ENCODE results near the gene MINAR2.

Gene MINAR2

DNA sequence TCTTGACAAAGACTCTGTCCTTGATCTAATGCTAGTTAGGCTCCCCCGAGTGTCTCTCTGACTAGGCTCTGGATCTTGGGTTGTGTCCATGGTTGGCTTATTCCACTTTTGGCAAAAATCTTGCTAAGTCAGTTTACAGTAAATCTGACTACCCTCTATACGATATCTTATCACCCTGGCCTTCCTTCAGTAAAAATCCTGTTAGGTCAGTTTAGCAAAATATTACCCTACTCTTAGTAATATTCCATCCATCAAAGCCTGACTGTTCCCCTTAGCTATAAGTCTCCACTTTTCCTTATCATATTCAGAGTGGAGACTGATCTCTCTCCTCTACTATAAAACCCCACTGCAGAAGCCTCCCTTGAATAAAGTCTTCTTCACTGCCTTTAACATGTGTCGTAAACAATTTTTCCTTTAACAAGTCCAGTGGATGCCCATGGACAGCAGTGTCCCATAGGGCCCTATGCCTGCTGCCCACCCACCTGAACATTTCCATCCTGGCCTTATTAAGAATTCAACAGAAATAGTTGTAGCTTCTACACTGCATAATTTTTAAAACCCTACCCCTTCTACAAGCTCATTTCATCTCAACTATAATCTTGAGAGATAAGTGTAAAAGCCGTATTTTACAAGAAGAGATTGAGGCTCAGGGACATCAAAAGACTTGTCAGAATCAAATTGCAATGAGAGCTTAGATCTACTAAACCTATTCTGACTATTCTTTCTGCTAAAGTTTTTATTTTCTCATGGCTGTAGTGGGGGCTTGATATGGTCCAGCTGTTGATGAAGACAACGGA is 22.3 kb downstream of the MINAR2 start:
- TF ChIP-seq, protein P1, sequence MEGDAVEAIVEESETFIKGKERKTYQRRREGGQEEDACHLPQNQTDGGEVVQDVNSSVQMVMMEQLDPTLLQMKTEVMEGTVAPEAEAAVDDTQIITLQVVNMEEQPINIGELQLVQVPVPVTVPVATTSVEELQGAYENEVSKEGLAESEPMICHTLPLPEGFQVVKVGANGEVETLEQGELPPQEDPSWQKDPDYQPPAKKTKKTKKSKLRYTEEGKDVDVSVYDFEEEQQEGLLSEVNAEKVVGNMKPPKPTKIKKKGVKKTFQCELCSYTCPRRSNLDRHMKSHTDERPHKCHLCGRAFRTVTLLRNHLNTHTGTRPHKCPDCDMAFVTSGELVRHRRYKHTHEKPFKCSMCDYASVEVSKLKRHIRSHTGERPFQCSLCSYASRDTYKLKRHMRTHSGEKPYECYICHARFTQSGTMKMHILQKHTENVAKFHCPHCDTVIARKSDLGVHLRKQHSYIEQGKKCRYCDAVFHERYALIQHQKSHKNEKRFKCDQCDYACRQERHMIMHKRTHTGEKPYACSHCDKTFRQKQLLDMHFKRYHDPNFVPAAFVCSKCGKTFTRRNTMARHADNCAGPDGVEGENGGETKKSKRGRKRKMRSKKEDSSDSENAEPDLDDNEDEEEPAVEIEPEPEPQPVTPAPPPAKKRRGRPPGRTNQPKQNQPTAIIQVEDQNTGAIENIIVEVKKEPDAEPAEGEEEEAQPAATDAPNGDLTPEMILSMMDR (IDR thresholded peaks at IDR 0.05; ENCODE audit: insufficient read depth, missing control alignments) = no peak
- FAIRE-seq = no peak
- no peak for DNase-seq (ENCODE audit: insufficient read length, low spot score)

DNA sequence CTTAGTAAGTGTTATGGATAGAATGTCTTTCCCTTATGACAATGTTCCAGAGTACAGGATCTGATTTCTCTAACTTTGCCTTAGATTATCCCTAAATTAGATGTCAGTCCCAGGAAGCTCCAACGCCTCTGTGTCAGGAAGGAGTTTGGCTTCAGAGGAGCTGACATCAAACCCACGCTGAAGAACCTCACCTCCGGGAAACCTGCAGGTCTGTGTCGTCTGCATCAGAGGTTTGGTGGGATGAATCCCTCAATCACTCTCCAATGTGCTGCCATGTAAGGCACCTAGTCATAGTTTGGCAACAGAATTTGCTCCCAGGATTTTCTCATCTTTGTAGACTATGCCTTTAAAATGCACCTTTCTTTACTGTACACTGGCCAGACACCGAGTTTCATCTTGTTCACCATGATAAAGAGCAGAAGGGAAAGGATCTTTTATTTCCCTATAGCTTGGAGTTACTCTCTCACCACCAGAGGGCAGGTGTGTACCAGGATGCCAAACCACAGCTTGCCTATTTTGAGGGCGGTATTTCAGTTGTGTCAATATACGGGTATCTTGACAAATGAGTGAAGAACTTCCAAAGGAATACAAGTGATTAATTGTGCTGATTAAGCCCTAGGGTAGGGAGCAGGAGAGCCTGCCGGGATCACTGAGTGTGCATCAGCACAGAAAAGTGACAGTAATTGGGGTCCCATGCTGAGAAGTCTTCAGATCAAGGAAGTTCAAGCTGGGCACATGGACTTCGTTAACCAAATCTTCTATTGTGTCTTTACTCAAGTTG is 23.4 kb downstream of the MINAR2 start:
- peak; percentile 95 for FAIRE-seq
- TF ChIP-seq, protein P1 (IDR thresholded peaks at IDR 0.05; ENCODE audit: insufficient read depth, missing control alignments) = peak; percentile 79
- peak; percentile 24 for DNase-seq (ENCODE audit: insufficient read length, low spot score)

DNA sequence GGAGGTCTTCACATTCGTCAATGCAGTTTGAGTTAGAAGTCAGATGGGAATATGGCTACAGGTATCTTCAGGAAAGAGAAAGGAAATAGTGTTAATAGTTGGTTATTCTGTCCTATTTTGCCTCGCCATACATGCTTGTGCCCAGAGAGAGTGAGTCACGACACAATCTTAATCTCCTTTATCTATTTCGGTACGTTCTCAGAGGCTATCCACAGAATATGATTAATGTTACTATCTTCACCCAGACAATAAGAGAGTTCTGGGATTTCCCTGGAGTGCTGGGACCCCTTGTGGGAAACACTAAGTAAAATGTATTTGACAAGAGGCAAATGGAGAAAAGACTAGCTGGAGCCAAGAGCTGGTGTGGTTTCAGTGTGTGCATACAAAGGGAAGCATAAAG is 25.5 kb downstream of the MINAR2 start:
- FAIRE-seq (no peak), DNase-seq (ENCODE audit: insufficient read length, low spot score) (no peak)
- TF ChIP-seq, protein P1 (IDR thresholded peaks at IDR 0.05; ENCODE audit: insufficient read depth, missing control alignments) = no peak

DNA sequence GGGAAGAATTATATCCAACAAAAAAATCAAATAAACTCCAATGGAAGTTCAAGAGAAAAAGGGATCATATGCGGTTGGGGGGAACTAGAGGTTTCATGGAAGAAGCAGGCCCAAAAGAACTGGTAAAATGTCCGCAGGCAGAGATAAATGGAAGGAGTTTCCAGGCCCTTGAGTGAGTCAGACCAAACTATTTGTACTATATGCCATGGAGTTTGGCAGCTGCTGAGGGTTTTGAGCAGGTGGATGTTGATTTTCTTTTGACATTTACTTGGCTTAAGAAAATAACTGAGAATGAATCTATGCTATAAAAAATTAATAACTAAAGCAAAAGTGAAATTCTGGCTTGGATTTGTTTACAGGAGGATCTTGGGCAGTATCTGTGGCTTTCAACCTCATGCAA is 33.7 kb downstream of the MINAR2 start:
- TF ChIP-seq, protein P1 (IDR thresholded peaks at IDR 0.05; ENCODE audit: insufficient read depth, missing control alignments) = no peak
- no peak for FAIRE-seq

DNA sequence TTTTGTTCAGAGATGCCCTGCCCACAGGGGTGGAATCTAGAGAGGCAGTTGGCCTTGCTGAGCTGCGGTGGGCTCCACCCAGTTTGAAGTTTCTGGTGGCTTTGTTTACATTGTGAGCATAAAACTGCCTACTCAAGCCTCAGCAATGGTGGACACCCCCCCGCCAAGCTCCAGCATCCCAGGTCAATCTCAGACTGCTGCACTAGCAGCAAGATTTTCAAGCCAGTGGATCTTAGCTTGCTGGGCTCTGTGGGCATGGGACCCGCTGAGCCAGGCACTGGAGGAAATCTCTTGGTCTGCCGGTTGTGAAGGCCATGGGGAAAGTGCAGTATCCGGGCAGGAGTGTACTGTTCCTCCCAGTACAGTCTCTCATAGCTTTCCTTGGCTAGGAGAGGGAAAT is 55.5 kb downstream of the MINAR2 start:
- DNase-seq (ENCODE audit: insufficient read length, low spot score) = no peak
- TF ChIP-seq, protein P1 (IDR thresholded peaks at IDR 0.05; ENCODE audit: insufficient read depth, missing control alignments) = no peak
- FAIRE-seq = no peak

More for the DNA sequence above, 33.7 kb downstream of the MINAR2 start:
- DNase-seq (ENCODE audit: insufficient read length, low spot score) = no peak

DNA sequence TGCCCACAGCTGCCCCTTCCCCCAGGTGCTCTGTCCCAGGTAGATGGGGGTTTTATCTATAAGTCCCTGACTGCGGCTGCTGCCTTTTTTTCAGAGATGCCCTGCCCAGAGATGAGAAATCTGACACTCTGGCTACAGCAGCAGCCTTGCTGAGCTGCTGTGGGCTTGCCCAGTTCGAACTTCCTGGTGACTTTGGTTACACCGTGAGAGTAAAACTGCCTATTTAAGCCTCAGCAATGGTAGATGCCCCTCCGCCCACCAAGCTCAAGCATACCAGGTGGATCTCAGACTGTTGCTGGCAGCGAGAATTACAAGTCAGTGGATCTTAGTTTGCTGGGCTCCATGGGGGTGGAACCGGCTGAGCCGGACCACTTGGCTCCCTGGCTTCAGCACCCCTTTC is 56.8 kb downstream of the MINAR2 start:
- FAIRE-seq = no peak
- TF ChIP-seq, protein P1 (IDR thresholded peaks at IDR 0.05; ENCODE audit: insufficient read depth, missing control alignments) = no peak
- no peak for DNase-seq (ENCODE audit: insufficient read length, low spot score)

All from D721Med (cell line).